NT2/D1 (cell line): ENCODE measurements around the gene ZNF428.

Experiments
- DNase-seq: peaks from one replicate; pipeline ENCODE4 v3.0.0-alpha.2; 2011; ENCODE audit warnings: low read depth, low spot score
- H3K27me3 ChIP-seq: 2 replicates; pipeline ENCODE4 v1.6.0; 2011; ENCODE audit warnings: mild to moderate bottlenecking; ENCODE audit not compliant: insufficient read length, insufficient read depth
- H3K36me3 ChIP-seq: 2 replicates; pipeline ENCODE4 v1.6.1; 2011; ENCODE audit warnings: mild to moderate bottlenecking, low read length, mixed read lengths; ENCODE audit not compliant: insufficient read depth, insufficient read length
- H3K4me1 ChIP-seq: 2 replicates; pipeline ENCODE4 v1.5.1; 2011; ENCODE audit not compliant: insufficient read depth, insufficient read length
- H3K4me3 ChIP-seq: 2 replicates; pipeline ENCODE4 v1.5.1; 2011; ENCODE audit warnings: low read depth; ENCODE audit not compliant: insufficient read length
- H3K9ac ChIP-seq: 2 replicates; pipeline ENCODE4 v1.6.0; 2011; ENCODE audit warnings: low read depth; ENCODE audit not compliant: insufficient read length
- H3K9me3 ChIP-seq: 2 replicates; pipeline ENCODE4 v1.5.1; 2011; ENCODE audit warnings: mild to moderate bottlenecking, low read length; ENCODE audit not compliant: insufficient read depth
- SUZ12 ChIP-seq: IDR thresholded peaks from 2 replicates; pipeline ENCODE4 v1.6.1; 2011; ENCODE audit not compliant: insufficient read length, insufficient read depth; ENCODE audit errors: extremely low read depth
- YY1 ChIP-seq: IDR thresholded peaks from 2 replicates; pipeline ENCODE4 v1.6.1; 2011; ENCODE audit not compliant: insufficient read length, insufficient read depth
- ZNF274 ChIP-seq: IDR thresholded peaks from 2 replicates; pipeline ENCODE4 v1.6.1; 2011; ENCODE audit warnings: mild to moderate bottlenecking, low read depth, low read length

ZNF428 gene

GRCh38 chr19:43623889-43624670, 4.7 kb upstream of the ZNF428 start:
- no peaks in the 10 kb centered on the region for H3K27me3 ChIP-seq
- H3K4me3 ChIP-seq: no peak overlapping the region
- no peak for TF ChIP-seq ZNF274
- TF ChIP-seq SUZ12: no peak
- TF ChIP-seq YY1: no peak
- DNase-seq: no peak
- no peak overlapping the region for H3K9ac ChIP-seq
- no peaks in the 10 kb centered on the region for H3K9me3 ChIP-seq
- no peaks in the 10 kb centered on the region for H3K4me1 ChIP-seq
- peaks cover 29% of the 10 kb centered on the region for H3K36me3 ChIP-seq

GRCh38 chr19:43622956-43623355, 3.5 kb upstream of the ZNF428 start:
- TF ChIP-seq ZNF274 (no peak), SUZ12 (no peak), YY1 (no peak)
- Histone ChIP-seq H3K36me3 (peaks cover 29% of the 10 kb centered on the region), H3K4me3 (no peak overlapping the region), H3K4me1 (no peaks in the 10 kb centered on the region), H3K9ac (no peak overlapping the region), H3K27me3 (no peaks in the 10 kb centered on the region), H3K9me3 (no peaks in the 10 kb centered on the region)
- no peak for DNase-seq

GRCh38 chr19:43622070-43622469, 2.6 kb upstream of the ZNF428 start:
- Histone ChIP-seq H3K4me3 (no peak overlapping the region), H3K9me3 (no peaks in the 10 kb centered on the region), H3K36me3 (peaks cover 26% of the 10 kb centered on the region), H3K9ac (no peak overlapping the region), H3K4me1 (no peaks in the 10 kb centered on the region), H3K27me3 (no peaks in the 10 kb centered on the region)
- DNase-seq: no peak
- TF ChIP-seq SUZ12 (no peak), ZNF274 (no peak), YY1 (no peak)

- Histone ChIP-seq H3K9ac (peak overlapping the region; percentile 51), H3K4me1 (no peaks in the 10 kb centered on the region), H3K4me3 (no peak overlapping the region), H3K27me3 (no peaks in the 10 kb centered on the region), H3K9me3 (no peaks in the 10 kb centered on the region), H3K36me3 (peaks cover 14% of the 10 kb centered on the region)
- no peak for TF ChIP-seq SUZ12
- no peak for TF ChIP-seq YY1
- no peak for TF ChIP-seq ZNF274
- no peak for DNase-seq
These were observed 902 bp upstream of the ZNF428 start for GRCh38 chr19:43620061-43621001.

DNA sequence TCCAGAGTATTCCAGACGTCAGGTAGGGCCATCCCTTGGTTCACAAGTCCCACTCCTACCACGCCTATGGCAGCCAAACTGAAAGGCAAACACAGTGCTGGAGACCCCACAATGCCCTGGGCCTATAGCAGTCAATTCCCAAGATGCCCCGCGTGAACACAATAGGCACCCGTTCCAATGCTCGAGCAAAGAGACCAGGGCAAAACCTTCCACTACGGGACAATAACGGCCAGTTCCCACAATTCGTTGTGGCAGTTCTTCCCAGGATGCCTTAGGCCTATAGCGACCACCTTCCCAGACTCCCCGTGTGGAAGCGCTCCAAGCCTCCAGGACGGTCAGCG, 538 bp downstream of the ZNF428 start:
- Histone ChIP-seq H3K9me3 (no peaks in the 10 kb centered on the region), H3K4me1 (no peaks in the 10 kb centered on the region), H3K27me3 (no peaks in the 10 kb centered on the region), H3K4me3 (peak overlapping the region; percentile 73), H3K36me3 (peaks cover 11% of the 10 kb centered on the region), H3K9ac (peak overlapping the region; percentile 75)
- no peak for DNase-seq
- TF ChIP-seq YY1 (no peak), SUZ12 (no peak), ZNF274 (no peak)

GRCh38 chr19:43616954-43617353, 2.5 kb downstream of the ZNF428 start:
- Histone ChIP-seq H3K9ac (no peak overlapping the region), H3K4me1 (no peaks in the 10 kb centered on the region), H3K9me3 (peaks cover 6% of the 10 kb centered on the region; the same call in 1 of the 2 replicates), H3K4me3 (no peak overlapping the region), H3K27me3 (no peaks in the 10 kb centered on the region), H3K36me3 (peaks cover 19% of the 10 kb centered on the region)
- no peak for TF ChIP-seq SUZ12
- TF ChIP-seq YY1: no peak
- no peak for TF ChIP-seq ZNF274
- no peak for DNase-seq

- no peak for DNase-seq
- Histone ChIP-seq H3K4me3 (no peak overlapping the region), H3K9ac (no peak overlapping the region), H3K4me1 (no peaks in the 10 kb centered on the region), H3K27me3 (no peaks in the 10 kb centered on the region), H3K9me3 (peaks cover 7% of the 10 kb centered on the region; the same call in 1 of the 2 replicates), H3K36me3 (peaks cover 24% of the 10 kb centered on the region)
- TF ChIP-seq ZNF274 (no peak), YY1 (no peak), SUZ12 (no peak)
These were observed 3.1 kb downstream of the ZNF428 start for GRCh38 chr19:43616306-43616705.
